Smooth muscle cell (in vitro differentiated cells): ENCODE data around the gene ATAT1. TPM values are rescaled to one million over a fixed set of nuclear protein-coding genes. Genes with fewer than 3 reads are reported as not detected.

ENCODE experiments used
- DNase-seq: peaks from one replicate; lab custom pipeline; 2025; ENCODE audit not compliant: unreplicated experiment; lab: John Stamatoyannopoulos, UW
- H2AFZ ChIP-seq: fragments of 200-600 bp; sonication (generic); 2 replicates; pipeline ENCODE4 v1.6.0; 2016; ENCODE audit warnings: antibody characterized with exemption, low read depth, mild to moderate bottlenecking
- H3F3A ChIP-seq: fragments of 200-600 bp; sonication (generic); 2 replicates; pipeline ENCODE4 v1.6.0; 2017; ENCODE audit warnings: antibody characterized with exemption, low read depth
- H3K27ac ChIP-seq: fragments of 200-600 bp; sonication (generic); 2 replicates; pipeline ENCODE4 v1.5.1; 2016; ENCODE audit warnings: low read depth, mild to moderate bottlenecking
- H3K27me3 ChIP-seq: fragments of 200-600 bp; sonication (generic); 2 replicates; pipeline ENCODE4 v1.6.1; 2016; ENCODE audit warnings: low read depth, mild to moderate bottlenecking
- H3K36me3 ChIP-seq: fragments of 200-600 bp; sonication (generic); 2 replicates; pipeline ENCODE4 v1.5.1; 2016; ENCODE audit warnings: low read depth
- H3K4me1 ChIP-seq: fragments of 200-600 bp; sonication (generic); 2 replicates; pipeline ENCODE4 v1.5.1; 2016; ENCODE audit warnings: low read depth
- H3K4me2 ChIP-seq: fragments of 200-600 bp; sonication (generic); 2 replicates; pipeline ENCODE4 v1.6.0; 2016; ENCODE audit warnings: mild to moderate bottlenecking
- H3K4me3 ChIP-seq: fragments of 200-600 bp; sonication (generic); 2 replicates; pipeline ENCODE4 v1.5.1; 2016; ENCODE audit warnings: mild to moderate bottlenecking
- H3K79me2 ChIP-seq: fragments of 200-600 bp; sonication (generic); 2 replicates; pipeline ENCODE4 v1.6.0; 2016; ENCODE audit warnings: low read depth, mild to moderate bottlenecking
- H3K9ac ChIP-seq: fragments of 200-600 bp; sonication (generic); 2 replicates; pipeline ENCODE4 v1.6.0; 2016; ENCODE audit warnings: low read depth
- H3K9me3 ChIP-seq: fragments of 200-600 bp; sonication (generic); replicated peaks from 2 replicates; pipeline ENCODE4 v1.5.1; 2016; ENCODE audit warnings: low read depth
- H4K20me1 ChIP-seq: fragments of 200-600 bp; sonication (generic); 2 replicates; pipeline ENCODE4 v1.6.0; 2016; ENCODE audit warnings: low read depth
- WGBS: methylation state at CpG from one replicate; pipeline ENCODE4 v1.1.7; 2016; ENCODE audit warnings: low lambda C conversion rate; 5-methylcytosine and 5-hydroxymethylcytosine counted together
- polyA plus RNA-seq: library from polyadenylated mRNA; unstranded; fragments of >200 nt; fragmentation: Nextera tagmentation; extraction: Ambion mirVana; gene quantifications from 2 replicates; pipeline ENCODE4 v1.2.1, GENCODE V29; 2016
- total RNA-seq: library from RNA; depleted of rRNA; stranded (reverse); fragments of >200 nt; gene quantifications from 2 replicates; pipeline ENCODE4 v1.2.3, GENCODE V29; 2014
- TF ChIP-seq, protein P1 (sequence below): fragments of 200-600 bp; sonication (generic); IDR thresholded peaks from 2 replicates; pipeline ENCODE4 v1.5.1; 2017; ENCODE audit warnings: borderline replicate concordance, mild to moderate bottlenecking, antibody characterized with exemption; ENCODE audit not compliant: insufficient read depth, poor library complexity, severe bottlenecking

The ATAT1 gene
- total and polyA plus RNA-seq, 2 experiments from 2014 or later = 8.5 to 16.5 TPM

DNA sequence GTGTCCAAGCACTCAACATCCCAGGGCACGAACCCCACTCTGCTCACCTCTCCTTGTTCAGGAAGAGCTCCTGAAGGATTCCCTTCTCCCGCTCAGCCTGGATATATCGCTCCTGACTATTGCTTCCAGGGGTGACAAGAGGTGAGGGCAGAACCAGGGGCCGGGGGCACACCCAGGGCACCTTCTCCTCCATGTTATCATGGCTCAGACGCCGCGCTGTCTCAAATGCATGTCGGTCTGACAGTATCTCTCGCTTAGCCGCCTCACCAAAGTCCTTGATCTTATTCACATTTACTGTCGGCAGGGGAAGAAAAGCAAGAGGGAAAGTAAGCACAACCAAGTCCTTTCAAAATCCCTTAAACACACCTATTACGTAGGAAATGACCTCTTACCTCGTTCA is 22.7 kb upstream of the ATAT1 start:
- no peaks in the 10 kb centered on the region for H3K27me3 ChIP-seq
- H3K27ac ChIP-seq = no peak overlapping the region
- H2AFZ ChIP-seq = no peak overlapping the region
- H3K4me2 ChIP-seq = no peak overlapping the region
- H3K4me1 ChIP-seq = no peaks in the 10 kb centered on the region
- peaks cover 39% of the 10 kb centered on the region for H3K36me3 ChIP-seq
- 98% methylated on average over 13 of the region's 13 CpGs for WGBS
- no peak overlapping the region for H3K4me3 ChIP-seq
- peaks cover 15% of the 10 kb centered on the region for H3K79me2 ChIP-seq
- DNase-seq = no peak
- peaks cover 94% of the 10 kb centered on the region for H4K20me1 ChIP-seq
- no peaks in the 10 kb centered on the region for H3K9me3 ChIP-seq
- peaks cover 54% of the 10 kb centered on the region for H3F3A ChIP-seq
- TF ChIP-seq, protein P1, sequence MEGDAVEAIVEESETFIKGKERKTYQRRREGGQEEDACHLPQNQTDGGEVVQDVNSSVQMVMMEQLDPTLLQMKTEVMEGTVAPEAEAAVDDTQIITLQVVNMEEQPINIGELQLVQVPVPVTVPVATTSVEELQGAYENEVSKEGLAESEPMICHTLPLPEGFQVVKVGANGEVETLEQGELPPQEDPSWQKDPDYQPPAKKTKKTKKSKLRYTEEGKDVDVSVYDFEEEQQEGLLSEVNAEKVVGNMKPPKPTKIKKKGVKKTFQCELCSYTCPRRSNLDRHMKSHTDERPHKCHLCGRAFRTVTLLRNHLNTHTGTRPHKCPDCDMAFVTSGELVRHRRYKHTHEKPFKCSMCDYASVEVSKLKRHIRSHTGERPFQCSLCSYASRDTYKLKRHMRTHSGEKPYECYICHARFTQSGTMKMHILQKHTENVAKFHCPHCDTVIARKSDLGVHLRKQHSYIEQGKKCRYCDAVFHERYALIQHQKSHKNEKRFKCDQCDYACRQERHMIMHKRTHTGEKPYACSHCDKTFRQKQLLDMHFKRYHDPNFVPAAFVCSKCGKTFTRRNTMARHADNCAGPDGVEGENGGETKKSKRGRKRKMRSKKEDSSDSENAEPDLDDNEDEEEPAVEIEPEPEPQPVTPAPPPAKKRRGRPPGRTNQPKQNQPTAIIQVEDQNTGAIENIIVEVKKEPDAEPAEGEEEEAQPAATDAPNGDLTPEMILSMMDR = no peak
- H3K9ac ChIP-seq = no peak overlapping the region

DNA sequence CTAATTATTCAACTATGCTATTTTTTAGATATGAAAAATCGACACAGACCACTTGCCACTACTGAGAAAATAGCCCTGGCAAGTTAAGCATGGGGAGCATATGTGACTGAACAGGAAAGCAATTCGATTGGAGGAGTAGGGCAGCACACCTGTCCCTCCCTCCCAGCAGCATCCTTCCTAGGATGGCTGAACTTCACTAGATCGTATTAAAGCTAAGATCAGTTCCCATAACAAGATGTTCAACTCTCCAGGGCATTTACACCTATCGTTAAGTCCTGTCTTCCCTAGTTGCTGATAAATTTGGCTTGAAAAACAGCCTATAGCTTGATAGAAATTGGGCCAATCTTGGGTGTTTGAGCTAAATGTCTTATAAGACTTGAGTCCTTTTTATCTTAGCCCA is 16.6 kb upstream of the ATAT1 start:
- no peak for DNase-seq
- H3K4me1 ChIP-seq = peaks cover 13% of the 10 kb centered on the region
- no peak overlapping the region for H3K4me3 ChIP-seq
- no peak overlapping the region for H3K9ac ChIP-seq
- H2AFZ ChIP-seq = no peak overlapping the region
- no peak overlapping the region for H3K4me2 ChIP-seq
- 97% methylated on average over 4 of the region's 4 CpGs for WGBS
- TF ChIP-seq, protein P1 = no peak
- peaks cover 19% of the 10 kb centered on the region for H3K36me3 ChIP-seq
- peaks cover 15% of the 10 kb centered on the region for H3K79me2 ChIP-seq
- H3K9me3 ChIP-seq = no peaks in the 10 kb centered on the region
- H4K20me1 ChIP-seq = peaks cover 95% of the 10 kb centered on the region
- H3K27me3 ChIP-seq = no peaks in the 10 kb centered on the region
- H3F3A ChIP-seq = peaks cover 37% of the 10 kb centered on the region
- peak overlapping the region; percentile 14 for H3K27ac ChIP-seq

DNA sequence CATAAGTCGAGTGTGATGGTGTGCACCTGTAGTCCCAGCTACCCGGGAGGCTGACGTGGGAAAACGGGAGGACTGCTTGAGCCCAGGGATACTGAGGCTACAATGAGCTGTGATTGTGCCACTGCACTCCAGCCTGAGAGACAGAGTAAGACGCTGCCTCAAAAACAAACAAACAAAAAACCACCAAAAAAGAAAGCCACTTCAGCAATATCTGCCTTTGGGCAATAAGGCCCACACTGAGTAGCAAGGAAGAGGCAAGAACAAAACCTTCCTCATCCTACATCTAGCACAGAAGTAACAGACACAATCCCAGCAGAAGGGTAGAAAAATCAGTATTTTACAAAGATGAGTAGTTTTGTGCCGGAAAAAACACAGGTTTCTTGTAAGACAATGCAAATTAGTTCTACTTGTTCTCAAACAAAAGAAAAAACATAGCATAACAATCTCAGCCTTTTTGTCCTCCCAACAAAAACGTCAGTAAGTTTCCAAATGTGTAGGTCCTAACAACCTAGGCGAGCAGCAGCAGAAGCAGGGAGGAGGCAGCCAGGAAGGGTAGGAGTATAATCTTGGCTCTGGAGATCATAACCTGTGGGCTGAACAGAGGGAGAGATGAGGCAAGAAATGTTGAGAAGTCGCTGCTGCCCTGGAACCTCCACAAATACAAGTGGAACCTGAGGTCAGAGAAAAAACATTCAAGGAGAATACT is 15.4 kb upstream of the ATAT1 start:
- no peak overlapping the region for H3K4me2 ChIP-seq
- peaks cover 15% of the 10 kb centered on the region for H3K36me3 ChIP-seq
- no peaks in the 10 kb centered on the region for H3K9me3 ChIP-seq
- WGBS = 83% methylated on average over 9 of the region's 9 CpGs
- peaks cover 42% of the 10 kb centered on the region for H3F3A ChIP-seq
- TF ChIP-seq, protein P1 = no peak
- H3K9ac ChIP-seq = no peak overlapping the region
- H3K27me3 ChIP-seq = no peaks in the 10 kb centered on the region
- no peak for DNase-seq
- peaks cover 13% of the 10 kb centered on the region for H3K4me1 ChIP-seq
- no peak overlapping the region for H2AFZ ChIP-seq
- H3K79me2 ChIP-seq = peaks cover 21% of the 10 kb centered on the region
- no peak overlapping the region for H3K4me3 ChIP-seq
- H3K27ac ChIP-seq = peak overlapping the region; percentile 95
- peaks cover 85% of the 10 kb centered on the region for H4K20me1 ChIP-seq

DNA sequence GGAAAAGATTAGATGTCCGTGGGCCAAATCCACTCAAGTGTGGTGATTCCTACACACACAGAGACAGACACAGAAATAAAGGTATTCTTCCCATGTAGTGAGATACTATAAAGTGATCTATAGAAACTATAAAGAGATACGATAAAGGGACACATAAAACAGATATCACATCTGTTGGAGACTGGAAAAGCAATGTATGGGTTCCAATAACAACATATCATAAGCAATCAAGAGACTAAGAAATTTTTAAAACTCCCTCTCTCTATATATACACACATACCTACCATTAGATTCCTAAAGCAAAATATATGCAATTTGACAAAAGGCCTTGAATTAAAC is 14.8 kb upstream of the ATAT1 start:
- H3K9ac ChIP-seq = no peak overlapping the region
- peaks cover 42% of the 10 kb centered on the region for H3F3A ChIP-seq
- H3K9me3 ChIP-seq = no peaks in the 10 kb centered on the region
- H3K79me2 ChIP-seq = peaks cover 21% of the 10 kb centered on the region
- TF ChIP-seq, protein P1 = no peak
- DNase-seq = no peak
- H3K27me3 ChIP-seq = no peaks in the 10 kb centered on the region
- peaks cover 80% of the 10 kb centered on the region for H4K20me1 ChIP-seq
- no peak overlapping the region for H3K4me3 ChIP-seq
- H2AFZ ChIP-seq = no peak overlapping the region
- WGBS = 83% methylated on average over 2 of the region's 2 CpGs
- peaks cover 13% of the 10 kb centered on the region for H3K4me1 ChIP-seq
- H3K4me2 ChIP-seq = peak overlapping the region; percentile 32
- peak overlapping the region; percentile 95 for H3K27ac ChIP-seq
- H3K36me3 ChIP-seq = peaks cover 11% of the 10 kb centered on the region
